PFSK-1 (cell line): ENCODE results near the gene ACAD8.

Experiments
- POLR2AphosphoS5 ChIP-seq: IDR thresholded peaks from 2 replicates; pipeline ENCODE4 v1.6.1; 2012; ENCODE audit warnings: low read depth, mild to moderate bottlenecking, control low read depth, low read length, moderate library complexity
- TAF1 ChIP-seq: IDR thresholded peaks from 2 replicates; pipeline ENCODE4 v1.6.1; 2012; ENCODE audit warnings: low read length, control low read depth, borderline replicate concordance; ENCODE audit not compliant: insufficient read depth

DNA sequence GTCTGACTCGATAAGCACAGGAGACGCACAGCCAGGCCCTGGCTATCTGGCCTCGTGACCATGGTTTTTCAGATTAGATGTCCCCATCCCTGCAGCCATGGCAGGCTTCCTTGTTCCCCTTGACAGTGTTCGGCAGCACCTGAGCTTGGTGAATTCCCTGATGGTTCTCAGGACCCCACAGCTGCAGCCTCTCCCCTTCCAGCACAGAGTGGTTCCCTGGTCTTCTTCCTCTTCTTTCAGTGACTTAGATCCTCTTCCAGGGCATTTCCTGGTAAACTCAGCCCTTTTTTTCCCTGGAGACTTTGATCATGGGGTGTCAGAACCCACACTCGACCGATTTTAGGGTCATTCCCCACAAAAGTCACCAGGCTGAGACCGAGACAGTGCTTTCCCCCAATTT, 37.3 kb downstream of the ACAD8 start:
- no peak for TF ChIP-seq TAF1
- TF ChIP-seq POLR2AphosphoS5, result no peak
